ENCODE measurements around the gene PLEKHO1.

The PLEKHO1 gene

DNA sequence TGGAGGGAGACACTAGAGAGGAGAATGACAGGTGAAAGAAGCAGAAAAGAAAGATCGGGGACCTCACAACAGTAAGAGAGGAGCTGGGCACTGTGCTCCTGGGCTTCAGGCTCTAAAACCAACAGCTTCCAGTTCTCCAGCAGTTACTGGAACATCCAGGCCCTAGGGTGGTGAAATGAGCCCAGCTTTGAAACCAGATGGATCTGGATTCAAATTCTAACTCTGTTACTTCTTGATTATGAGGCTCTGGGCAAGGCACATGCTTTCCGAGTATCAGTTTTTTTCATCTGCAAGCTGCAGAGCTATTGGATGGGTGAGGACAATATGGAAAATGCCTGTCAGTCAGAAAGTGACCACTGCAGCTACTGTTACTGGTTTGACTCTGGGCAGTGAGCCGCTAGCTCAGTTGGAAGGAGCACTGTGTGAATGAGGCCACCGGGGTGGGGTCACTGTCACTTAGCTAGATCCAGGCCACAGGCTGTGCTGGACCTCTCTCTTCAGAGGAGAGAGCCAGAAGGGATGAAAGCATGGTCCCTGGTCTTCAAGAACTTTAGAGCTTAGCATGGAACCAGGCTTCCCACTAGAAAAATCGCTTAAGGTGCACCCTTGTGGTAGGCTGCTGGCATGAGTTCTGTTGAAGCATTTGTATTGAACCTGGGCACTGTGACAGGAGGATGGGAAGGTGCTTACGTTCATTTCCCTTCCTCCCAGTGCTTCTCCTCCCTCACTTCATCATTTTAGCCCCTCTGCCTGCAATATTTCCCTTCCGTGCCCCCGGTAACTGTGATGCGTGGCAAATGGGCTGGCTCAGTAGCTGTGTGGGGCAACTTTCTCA, 12.2 kb downstream of the PLEKHO1 start:
- TF ChIP-seq CTCF (IDR thresholded peaks at IDR 0.05; ENCODE audit: low read depth, low read length, missing control alignments), result peak; percentile 14
- no peak overlapping the region for H3K4me3 ChIP-seq (ENCODE audit: low read depth, low read length)
- DNase-seq (ENCODE audit: low read depth), result peak; percentile 32
- in situ Hi-C loops (cut with HindIII; ENCODE audit: low sequenced_read_pairs), result no loop called here

DNA sequence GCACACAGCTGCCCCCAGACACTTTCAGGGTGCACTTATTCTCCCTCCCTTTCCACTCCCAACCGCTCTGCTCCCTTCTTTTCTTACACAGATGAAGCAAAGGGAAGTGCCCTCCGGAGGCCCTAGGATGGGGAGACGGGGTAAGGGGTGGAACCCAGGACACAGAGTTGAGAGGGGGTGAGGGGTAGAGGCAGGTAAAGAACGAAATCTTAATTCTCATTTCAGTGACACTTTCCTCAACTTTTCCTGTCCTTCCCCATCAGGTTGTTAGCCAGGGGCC, 12.8 kb downstream of the PLEKHO1 start:
- no peak for DNase-seq (ENCODE audit: low read depth)
- no peak for TF ChIP-seq CTCF (IDR thresholded peaks at IDR 0.05; ENCODE audit: low read depth, low read length, missing control alignments)
- H3K4me3 ChIP-seq (ENCODE audit: low read depth, low read length), result no peak overlapping the region
- in situ Hi-C loops (cut with HindIII; ENCODE audit: low sequenced_read_pairs), result no loop called here

DNA sequence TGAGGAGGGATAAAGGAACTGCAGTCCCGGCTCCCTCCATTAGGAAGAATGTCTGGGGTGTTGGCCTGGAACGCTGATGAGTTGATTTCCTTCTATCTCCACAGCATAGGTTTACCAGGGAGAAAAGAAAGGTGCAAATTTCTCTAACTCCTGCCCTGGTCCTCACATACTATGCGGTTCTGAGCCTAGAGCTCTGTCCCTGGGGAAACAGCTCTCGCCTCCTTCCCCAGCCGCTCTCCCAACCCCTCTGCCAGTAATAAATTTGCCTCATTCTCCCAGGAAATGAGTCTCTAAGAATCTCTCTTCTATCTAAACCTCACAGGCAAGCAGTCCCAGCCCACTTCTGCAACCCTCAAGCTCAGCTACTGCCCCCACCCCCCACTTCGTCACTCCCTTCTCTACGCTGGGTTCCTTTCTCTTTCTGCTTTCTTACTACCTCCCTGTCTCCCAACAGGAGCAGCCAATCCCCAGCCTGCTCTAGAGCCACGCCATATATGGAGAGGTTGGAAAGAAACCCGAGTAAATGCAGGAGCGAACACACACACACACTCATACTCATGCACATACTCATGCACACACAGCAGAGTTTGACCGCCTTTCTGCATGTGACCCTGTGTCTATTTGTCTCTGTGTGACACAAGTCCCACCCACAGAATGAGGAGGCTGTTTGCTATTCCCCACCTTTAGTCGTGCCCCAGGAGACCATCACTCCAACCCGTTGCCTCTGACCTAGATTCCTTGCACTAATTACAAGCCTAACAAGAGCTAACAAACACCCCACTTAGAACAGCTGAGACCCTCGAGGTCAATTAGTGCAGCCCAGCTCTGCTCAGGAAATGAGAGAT, 13.4 kb downstream of the PLEKHO1 start:
- DNase-seq (ENCODE audit: low read depth), result peak; percentile 96
- in situ Hi-C loops (cut with HindIII; ENCODE audit: low sequenced_read_pairs), result no loop called here
- H3K4me3 ChIP-seq (ENCODE audit: low read depth, low read length), result no peak overlapping the region
- peak; percentile 28 for TF ChIP-seq CTCF (IDR thresholded peaks at IDR 0.05; ENCODE audit: low read depth, low read length, missing control alignments)

DNA sequence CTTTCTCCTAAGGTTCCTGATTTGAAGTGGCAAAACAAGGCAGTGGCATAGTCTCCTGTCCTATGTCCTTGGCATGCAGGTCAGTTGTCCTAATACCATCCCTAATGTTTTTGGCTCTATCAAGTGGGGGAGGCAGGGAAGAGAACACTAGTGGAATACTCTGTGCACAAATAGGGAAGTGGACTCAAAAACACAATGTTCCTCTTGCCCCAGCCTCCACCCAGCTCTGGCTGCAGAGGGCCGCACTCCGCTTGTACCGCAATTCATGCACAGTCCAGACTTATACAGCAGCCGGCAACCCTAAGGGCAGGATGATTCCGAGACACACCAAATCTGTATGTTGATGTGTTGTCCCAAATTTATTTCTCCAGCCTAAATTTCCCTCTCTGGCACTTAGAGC, 14.5 kb downstream of the PLEKHO1 start:
- in situ Hi-C loops (cut with HindIII; ENCODE audit: low sequenced_read_pairs), result no loop called here
- no peak for TF ChIP-seq CTCF (IDR thresholded peaks at IDR 0.05; ENCODE audit: low read depth, low read length, missing control alignments)
- H3K4me3 ChIP-seq (ENCODE audit: low read depth, low read length), result no peak overlapping the region
- DNase-seq (ENCODE audit: low read depth), result no peak

DNA sequence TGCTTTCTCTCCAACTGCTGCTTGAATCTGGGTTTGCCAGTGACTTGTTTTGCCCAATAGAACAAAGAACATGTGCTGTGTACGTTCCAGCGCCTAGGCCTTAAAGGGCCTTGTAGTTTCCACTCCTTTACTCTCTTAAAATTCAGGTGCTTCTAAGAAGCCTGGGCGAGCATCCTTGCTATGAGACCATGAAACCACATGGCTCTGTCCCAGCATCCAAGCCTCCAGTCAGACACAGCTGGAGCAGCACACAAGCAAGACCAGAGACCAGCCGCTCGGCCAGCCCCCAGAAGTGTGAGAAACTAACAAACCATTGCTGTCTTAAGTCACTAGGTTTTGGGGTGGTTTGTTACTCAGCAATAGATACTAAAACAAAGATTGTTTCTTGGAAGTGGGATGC, 15.1 kb downstream of the PLEKHO1 start:
- in situ Hi-C loops (cut with HindIII; ENCODE audit: low sequenced_read_pairs), result no loop called here
- DNase-seq (ENCODE audit: low read depth), result peak; percentile 81
- no peak overlapping the region for H3K4me3 ChIP-seq (ENCODE audit: low read depth, low read length)
- TF ChIP-seq CTCF (IDR thresholded peaks at IDR 0.05; ENCODE audit: low read depth, low read length, missing control alignments), result no peak

GRCh38 chr1:150165622-150166612, 16.2 kb downstream of the PLEKHO1 start:
- H3K4me3 ChIP-seq (ENCODE audit: low read depth, low read length), result no peak overlapping the region
- no peak for DNase-seq (ENCODE audit: low read depth)
- in situ Hi-C loops (cut with HindIII; ENCODE audit: low sequenced_read_pairs), result no loop called here

More at GRCh38 chr1:150165622-150166612, 16.2 kb downstream of the PLEKHO1 start:
- peak; percentile 88 for TF ChIP-seq CTCF (IDR thresholded peaks at IDR 0.05; ENCODE audit: low read depth, low read length, missing control alignments)

All from astrocyte of the cerebellum (primary cell).